Thymus (tissue), 11 donors: ENCODE data around the gene RPRD2. TPM values are rescaled to one million over a fixed set of nuclear protein-coding genes. Genes with fewer than 3 reads are reported as not detected.

Source experiments
- DNase-seq, 9 donors: peaks; one replicate each; pipeline ENCODE4 v3.0.0-alpha.2; 2013; ENCODE audit warnings: low spot score in 9 of 9, low read depth in 6 of 9, missing footprints in 1 of 9
- H3K27ac ChIP-seq, 2 donors: one replicate each; pipeline ENCODE4 v1.5.1; 2013; ENCODE audit warnings: control low read depth in 1 of 2, low read depth in 1 of 2, low read length in 1 of 2, mild to moderate bottlenecking in 1 of 2, moderate library complexity in 1 of 2
- H3K27me3 ChIP-seq, 2 donors: one replicate each; pipeline ENCODE4 v1.5.1; 2013; ENCODE audit warnings: low read length in 1 of 2; ENCODE audit not compliant: control insufficient read depth in 2 of 2, insufficient read depth in 1 of 2
- H3K36me3 ChIP-seq, 2 donors: one replicate each; pipeline ENCODE4 v1.5.1; 2013; ENCODE audit warnings: low read length in 1 of 2, mild to moderate bottlenecking in 1 of 2, moderate library complexity in 1 of 2; ENCODE audit not compliant: control insufficient read depth in 2 of 2, insufficient read depth in 2 of 2
- H3K4me1 ChIP-seq, 2 donors: one replicate each; pipeline ENCODE4 v1.5.1; 2013; ENCODE audit warnings: low read length in 2 of 2; ENCODE audit not compliant: control insufficient read depth in 2 of 2, insufficient read depth in 2 of 2
- H3K4me3 ChIP-seq, 2 donors: one replicate each; pipeline ENCODE4 v1.5.1; 2013; ENCODE audit warnings: low read length in 2 of 2, control low read depth in 1 of 2, mild to moderate bottlenecking in 1 of 2
- H3K9me3 ChIP-seq, 2 donors: one replicate each; pipeline ENCODE4 v1.5.1; 2013; ENCODE audit warnings: low read length in 1 of 2, mild to moderate bottlenecking in 1 of 2; ENCODE audit not compliant: control insufficient read depth in 2 of 2, insufficient read depth in 1 of 2
- WGBS: extraction: QIAGEN DNeasy Blood & Tissue Kit; methylation state at CpG from one replicate; pipeline ENCODE4 v1.1.7; 2013; 5-methylcytosine and 5-hydroxymethylcytosine counted together
- polyA plus RNA-seq: library from polyadenylated mRNA; stranded (reverse); fragments of 200-250 nt; gene quantifications from one replicate; pipeline ENCODE4 v1.2.3, GENCODE V29; 2013
- total RNA-seq: library from RNA; stranded (reverse); fragments of 120-200 nt; gene quantifications from one replicate; pipeline ENCODE4 v1.2.4, GENCODE V29; 2013
- donor health status: healthy.

Gene RPRD2
- total and polyA plus RNA-seq, 2 donors = 6.2 to 7.1 TPM

DNA sequence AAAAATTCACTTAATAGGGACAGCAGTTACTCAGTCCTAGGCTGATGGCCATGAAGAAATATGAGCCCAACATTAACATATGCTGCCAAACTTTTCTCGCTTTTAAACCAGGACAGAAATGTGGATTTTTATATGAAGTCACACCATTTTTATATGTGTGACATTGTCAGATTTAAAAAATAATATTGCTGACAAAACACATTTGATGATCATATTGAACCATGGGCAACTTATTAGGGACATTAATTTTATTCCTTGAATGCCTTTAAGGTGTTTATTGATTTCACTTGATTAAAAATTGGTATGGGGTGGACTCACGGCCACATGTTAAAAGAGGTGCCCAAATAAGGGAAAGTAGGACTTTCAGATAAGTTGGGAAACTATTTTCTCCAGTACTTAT, 58.6 kb downstream of the RPRD2 start:
- Histone ChIP-seq H3K36me3 (peaks cover 13 to 33% of the 10 kb centered on the region in 2 donors), H3K27me3 (no peaks in the 10 kb centered on the region), H3K27ac (no peak overlapping the region), H3K9me3 (no peaks in the 10 kb centered on the region), H3K4me3 (no peak overlapping the region), H3K4me1 (no peaks in the 10 kb centered on the region)
- WGBS = 94% methylated on average over 2 of the region's 2 CpGs
- DNase-seq = no peak

DNA sequence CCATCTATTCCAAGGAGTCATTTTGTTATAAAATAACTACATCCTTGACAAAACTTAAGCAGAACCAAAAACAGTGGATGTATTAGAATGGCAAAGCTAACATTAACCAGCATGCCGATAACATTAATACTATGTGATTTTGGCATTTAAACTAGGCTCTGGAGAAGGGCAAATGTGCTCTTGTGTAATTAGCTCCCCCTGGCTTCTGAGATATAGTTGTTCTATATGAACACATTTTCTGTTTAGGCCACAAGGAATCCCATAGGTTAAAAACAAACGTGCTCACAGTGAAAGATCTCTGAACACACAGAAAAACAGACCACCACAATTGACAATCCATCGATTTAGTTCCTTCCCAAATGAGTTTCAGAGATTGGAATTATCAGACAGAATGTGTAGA, 65.9 kb downstream of the RPRD2 start:
- Histone ChIP-seq H3K4me3 (no peak overlapping the region), H3K27me3 (no peaks in the 10 kb centered on the region), H3K9me3 (no peaks in the 10 kb centered on the region), H3K4me1 (no peaks in the 10 kb centered on the region), H3K36me3 (peaks cover 4 to 8% of the 10 kb centered on the region in 2 donors), H3K27ac (no peak overlapping the region)
- DNase-seq = peak in 2 of 9 donors; percentile 4 to 34
- 69% methylated on average over 3 of the region's 3 CpGs for WGBS

DNA sequence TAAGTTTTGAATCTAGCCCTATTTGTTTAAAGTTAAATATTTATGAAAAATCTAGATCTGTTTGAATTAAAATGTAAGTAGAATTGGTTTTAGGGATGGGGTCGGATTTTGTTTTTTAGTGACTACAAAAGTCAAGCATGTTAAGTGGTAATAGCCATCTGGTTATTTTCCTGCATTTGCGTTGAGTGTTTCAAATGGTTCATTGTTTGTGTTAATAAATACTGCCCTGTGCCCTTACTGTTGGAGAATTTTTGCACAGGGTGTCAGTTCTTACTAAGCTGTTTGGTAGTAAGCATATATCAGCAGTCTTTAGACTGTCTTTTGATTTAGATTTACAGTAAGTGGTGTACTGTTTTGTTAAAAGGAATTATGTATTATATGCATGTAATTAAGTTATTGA, 77.2 kb downstream of the RPRD2 start:
- H3K36me3 ChIP-seq = peaks cover 6 to 45% of the 10 kb centered on the region in 2 donors
- H3K4me3 ChIP-seq = no peak overlapping the region
- DNase-seq = no peak
- no peaks in the 10 kb centered on the region for H3K27me3 ChIP-seq
- over 99% methylated on average over 2 of the region's 2 CpGs for WGBS
- no peaks in the 10 kb centered on the region for H3K9me3 ChIP-seq
- H3K4me1 ChIP-seq = no peaks in the 10 kb centered on the region
- H3K27ac ChIP-seq = no peak overlapping the region

DNA sequence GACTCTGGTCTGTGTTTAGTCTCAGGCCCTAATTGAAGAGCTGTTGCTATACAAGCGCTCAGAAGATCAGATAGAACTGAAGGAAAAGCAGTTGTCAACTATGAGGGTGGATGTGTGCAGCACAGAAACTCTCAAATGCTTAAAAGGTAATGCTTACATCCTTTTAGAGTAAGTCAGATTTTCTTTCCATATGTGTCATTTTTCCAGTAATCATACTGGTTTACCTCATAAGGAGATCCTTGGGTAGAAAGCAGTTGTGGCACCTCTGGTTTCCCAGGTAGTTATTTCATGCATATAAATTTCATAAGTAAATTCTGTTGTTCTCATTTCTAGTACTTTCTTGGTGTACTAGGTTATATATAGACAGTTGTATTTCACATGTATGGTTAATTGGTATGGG, 80.3 kb downstream of the RPRD2 start:
- no peak overlapping the region for H3K4me3 ChIP-seq
- H3K27me3 ChIP-seq = no peaks in the 10 kb centered on the region
- no peaks in the 10 kb centered on the region for H3K9me3 ChIP-seq
- no peaks in the 10 kb centered on the region for H3K4me1 ChIP-seq
- H3K36me3 ChIP-seq = peaks cover 13 to 66% of the 10 kb centered on the region in 2 donors
- DNase-seq = no peak
- WGBS = 99% methylated on average over 1 of the region's 1 CpG
- no peak overlapping the region for H3K27ac ChIP-seq

DNA sequence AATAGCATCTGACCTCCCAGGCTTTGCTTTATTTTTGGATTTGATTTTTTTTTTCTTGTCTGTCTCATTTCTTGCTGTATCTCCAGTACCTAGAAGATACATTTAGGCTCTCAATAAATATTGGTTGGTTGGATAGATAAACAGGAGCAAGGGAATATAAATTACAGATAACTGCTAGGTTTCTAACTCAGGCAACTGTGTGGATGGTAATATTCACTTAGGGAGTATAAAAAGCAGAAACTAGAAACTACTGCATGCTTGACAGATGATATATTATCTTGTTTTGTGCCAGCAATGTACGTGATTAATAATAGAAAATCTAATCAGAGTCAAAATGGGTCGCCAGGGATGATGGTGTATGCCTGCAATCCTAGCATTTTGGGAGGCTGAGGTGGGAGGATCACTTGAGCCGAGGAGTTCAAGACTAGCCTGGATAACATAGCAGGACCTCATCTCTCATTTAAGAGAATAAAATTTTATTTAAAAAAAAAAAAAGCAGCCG, 92.2 kb downstream of the RPRD2 start:
- Histone ChIP-seq H3K4me3 (no peak overlapping the region), H3K36me3 (peaks cover 36 to 60% of the 10 kb centered on the region in 2 donors), H3K27ac (no peak overlapping the region), H3K9me3 (no peaks in the 10 kb centered on the region), H3K27me3 (no peaks in the 10 kb centered on the region), H3K4me1 (no peaks in the 10 kb centered on the region)
- DNase-seq = no peak
- 97% methylated on average over 4 of the region's 4 CpGs for WGBS

DNA sequence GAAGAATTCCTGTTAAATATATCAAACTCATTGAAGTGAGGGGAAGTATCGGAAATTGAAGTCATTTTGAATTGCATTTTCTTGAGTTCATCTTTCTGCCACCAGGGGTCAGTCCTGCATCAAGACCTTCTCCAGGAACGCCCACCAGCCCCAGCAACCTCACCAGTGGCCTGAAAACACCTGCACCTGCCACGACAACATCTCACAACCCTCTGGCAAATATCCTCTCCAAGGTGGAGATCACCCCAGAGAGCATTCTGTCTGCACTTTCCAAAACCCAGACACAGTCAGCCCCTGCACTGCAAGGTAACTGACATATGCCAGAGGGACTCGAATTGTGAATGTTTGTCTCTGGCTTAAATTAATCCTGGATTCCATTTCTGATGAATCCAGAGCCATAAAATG, 100.5 kb downstream of the RPRD2 start:
- peaks cover 21 to 58% of the 10 kb centered on the region in 2 donors for H3K36me3 ChIP-seq
- no peaks in the 10 kb centered on the region for H3K27me3 ChIP-seq
- no peak overlapping the region for H3K27ac ChIP-seq
- no peaks in the 10 kb centered on the region for H3K9me3 ChIP-seq
- peaks cover 0 to 2% of the 10 kb centered on the region in 2 donors for H3K4me1 ChIP-seq
- no peak overlapping the region for H3K4me3 ChIP-seq
- DNase-seq = peak; percentile 33 to 83 (median 61)
- WGBS = 58% methylated on average over 4 of the region's 4 CpGs

DNA sequence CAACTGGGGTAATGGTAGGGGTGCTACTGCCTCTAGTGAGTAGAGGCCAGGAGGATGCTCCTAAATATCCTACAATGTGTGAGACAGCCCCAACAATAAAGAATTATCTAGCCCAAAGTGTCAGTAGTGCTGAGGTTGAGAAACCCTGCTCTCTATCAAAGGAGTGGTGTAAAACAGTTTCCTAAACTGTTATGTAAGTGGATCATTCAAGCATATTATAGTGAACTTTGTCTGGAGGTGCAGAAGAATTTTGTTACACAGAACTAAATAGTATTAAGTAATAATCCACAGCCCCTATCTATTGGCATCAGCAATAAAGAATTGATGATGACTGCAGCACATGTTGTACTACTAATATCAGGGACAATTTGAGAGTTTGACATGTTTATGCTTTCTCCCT, 103.0 kb downstream of the RPRD2 start:
- Histone ChIP-seq H3K9me3 (no peaks in the 10 kb centered on the region), H3K4me1 (peaks cover 0 to 2% of the 10 kb centered on the region in 2 donors), H3K27ac (no peak overlapping the region), H3K4me3 (no peak overlapping the region), H3K36me3 (peaks cover 31 to 67% of the 10 kb centered on the region in 2 donors), H3K27me3 (no peaks in the 10 kb centered on the region)
- DNase-seq = no peak

DNA sequence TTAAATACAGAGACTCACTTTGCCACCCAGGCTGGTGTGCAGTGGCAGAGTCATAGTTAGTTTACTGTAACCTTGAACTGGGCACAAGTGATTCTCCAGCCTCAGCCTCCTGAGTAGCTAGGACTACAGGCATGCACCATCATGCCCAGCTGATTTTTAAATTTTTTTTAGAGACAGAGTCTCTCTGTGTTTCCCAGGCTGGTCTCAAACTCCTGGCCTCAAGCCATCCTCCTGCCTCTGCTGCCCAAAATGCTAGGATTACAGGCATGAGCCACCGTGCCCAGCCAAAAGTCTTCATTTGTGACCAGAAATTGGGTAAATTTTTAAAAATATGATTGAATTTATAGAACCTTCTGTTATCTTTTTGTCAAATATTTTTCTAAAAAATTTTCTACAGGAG, 105.3 kb downstream of the RPRD2 start:
- Histone ChIP-seq H3K27ac (no peak overlapping the region), H3K4me3 (no peak overlapping the region), H3K4me1 (peaks cover 0 to 2% of the 10 kb centered on the region in 2 donors), H3K27me3 (no peaks in the 10 kb centered on the region), H3K9me3 (no peaks in the 10 kb centered on the region), H3K36me3 (peaks cover 43 to 70% of the 10 kb centered on the region in 2 donors)
- 91% methylated on average over 1 of the region's 1 CpG for WGBS
- DNase-seq = no peak

DNA sequence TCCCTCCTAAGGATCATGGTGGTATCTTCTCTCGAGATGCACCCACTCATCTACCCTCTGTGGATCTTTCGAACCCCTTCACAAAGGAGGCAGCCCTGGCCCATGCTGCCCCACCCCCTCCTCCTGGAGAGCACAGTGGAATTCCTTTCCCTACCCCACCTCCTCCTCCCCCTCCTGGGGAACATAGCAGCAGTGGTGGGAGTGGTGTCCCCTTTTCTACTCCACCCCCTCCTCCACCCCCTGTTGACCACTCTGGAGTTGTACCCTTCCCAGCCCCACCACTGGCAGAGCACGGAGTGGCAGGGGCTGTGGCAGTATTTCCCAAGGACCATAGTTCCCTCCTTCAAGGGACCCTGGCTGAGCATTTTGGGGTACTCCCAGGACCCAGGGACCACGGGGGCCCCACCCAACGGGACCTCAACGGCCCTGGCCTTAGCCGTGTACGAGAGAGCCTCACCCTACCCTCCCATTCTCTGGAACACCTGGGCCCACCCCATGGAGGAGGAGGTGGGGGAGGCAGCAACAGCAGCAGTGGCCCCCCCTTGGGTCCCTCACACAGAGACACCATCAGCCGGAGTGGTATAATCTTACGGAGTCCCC, 108.8 kb downstream of the RPRD2 start:
- Histone ChIP-seq H3K36me3 (peaks cover 33 to 52% of the 10 kb centered on the region in 2 donors), H3K4me3 (no peak overlapping the region), H3K9me3 (no peaks in the 10 kb centered on the region), H3K27me3 (no peaks in the 10 kb centered on the region), H3K27ac (no peak overlapping the region), H3K4me1 (no peaks in the 10 kb centered on the region)
- no peak for DNase-seq
- WGBS = 97% methylated on average over 10 of the region's 10 CpGs
